Measurements from ENCODE around the gene PNO1. TPM values are rescaled to one million over a fixed set of nuclear protein-coding genes. Genes with fewer than 3 reads are reported as not detected.
"Not testable (repeated sequence)": the region's sequence is repeated elsewhere in the genome, so short reads cannot be mapped to it uniquely, and the experiment has no call there.

PNO1 gene
- total RNA-seq = 10 to 100 TPM in 1 of 2 donors, 1 to 10 TPM in 1; 7.5 to 15.6 TPM
- long read RNA-seq, transcript PNO1-201 (7 exons, 2,286 nt) = major isoform, 28 of 30 reads
- long read RNA-seq, partial matches to known transcripts = 1 of 30 reads
- long read RNA-seq, other reads (novel, unspliced or antisense) = 1 of 30 reads

- peak; percentile 95 for DNase-seq
- intact Hi-C loops (cut with DNase I) = no loop called here
Measured at GRCh38 chr2:68157402-68158133, at the start of gene PNO1. TSS of gene PNO1 (plus strand) at chr2:68157888. CDS start at chr2:68157935, 47 bp downstream.

GRCh38 chr2:68108120-68108519 is 49.6 kb upstream of the PNO1 start:
- DNase-seq = no peak
- intact Hi-C loops (cut with DNase I) = no loop called here
- ATAC-seq = no peak

More at GRCh38 chr2:68157402-68158133, at the start of gene PNO1:
- ATAC-seq = peak; percentile 98 to 99

- intact Hi-C loops (cut with DNase I) = no loop called here
- DNase-seq (no peak), ATAC-seq (no peak)
Measured at GRCh38 chr2:68110102-68110501, 47.6 kb upstream of the PNO1 start.

- DNase-seq (no peak), ATAC-seq (no peak)
- intact Hi-C loops (cut with DNase I) = no loop called here
Measured at GRCh38 chr2:68115965-68116364, 41.7 kb upstream of the PNO1 start.

GRCh38 chr2:68117922-68118321 is 39.8 kb upstream of the PNO1 start:
- intact Hi-C loops (cut with DNase I); DNase-seq; ATAC-seq: not testable (repeated sequence)

- intact Hi-C loops (cut with DNase I) = no loop called here
- no peak for DNase-seq
Measured at GRCh38 chr2:68118816-68119215, 38.9 kb upstream of the PNO1 start.

GRCh38 chr2:68119504-68119903 is 38.2 kb upstream of the PNO1 start:
- no peak for ATAC-seq

More at GRCh38 chr2:68118816-68119215, 38.9 kb upstream of the PNO1 start:
- no peak for ATAC-seq

GRCh38 chr2:68121873-68122679 is 35.6 kb upstream of the PNO1 start:
- DNase-seq (peak; percentile 89), ATAC-seq (peak; percentile 74 to 77)
- intact Hi-C loops (cut with DNase I) = loop anchor here in 1 of 2 donors (2.0 to 5.0 kb wide), 2 partner anchors 161 to 320 kb away; no protein-coding TSS in a partner anchor

More at GRCh38 chr2:68119504-68119903, 38.2 kb upstream of the PNO1 start:
- intact Hi-C loops (cut with DNase I) = no loop called here
- DNase-seq = no peak

GRCh38 chr2:68122680-68122964 is 35.1 kb upstream of the PNO1 start:
- intact Hi-C loops (cut with DNase I) = loop anchor here in 1 of 2 donors (2.0 to 5.0 kb wide), 2 partner anchors 160 to 320 kb away; no protein-coding TSS in a partner anchor

GRCh38 chr2:68124321-68124720 is 33.4 kb upstream of the PNO1 start:
- DNase-seq = no peak
- ATAC-seq = no peak
- intact Hi-C loops (cut with DNase I) = loop anchor here in 1 of 2 donors (5.0 kb wide), 1 partner anchor 318 kb away; no protein-coding TSS in a partner anchor

More at GRCh38 chr2:68122680-68122964, 35.1 kb upstream of the PNO1 start:
- no peak for DNase-seq
- ATAC-seq = no peak

- DNase-seq = no peak
- no peak for ATAC-seq
- intact Hi-C loops (cut with DNase I) = no loop called here
Measured at GRCh38 chr2:68125821-68126220, 31.9 kb upstream of the PNO1 start.

- intact Hi-C loops (cut with DNase I) = no loop called here
- ATAC-seq = no peak
- DNase-seq = no peak
Measured at GRCh38 chr2:68126561-68126960, 31.1 kb upstream of the PNO1 start.

- intact Hi-C loops (cut with DNase I) = no loop called here
- DNase-seq = no peak
- no peak for ATAC-seq
Measured at GRCh38 chr2:68127358-68128242, 30.1 kb upstream of the PNO1 start.

GRCh38 chr2:68134120-68134519 is 23.6 kb upstream of the PNO1 start:
- DNase-seq (no peak), ATAC-seq (no peak)
- intact Hi-C loops (cut with DNase I) = no loop called here

GRCh38 chr2:68134554-68134953 is 23.1 kb upstream of the PNO1 start:
- DNase-seq (no peak), ATAC-seq (no peak)
- intact Hi-C loops (cut with DNase I) = no loop called here

GRCh38 chr2:68135448-68136320 is 22.0 kb upstream of the PNO1 start:
- ATAC-seq = no peak
- DNase-seq = no peak
- intact Hi-C loops (cut with DNase I) = no loop called here

GRCh38 chr2:68141875-68142274 is 15.8 kb upstream of the PNO1 start:
- no peak for DNase-seq
- intact Hi-C loops (cut with DNase I) = no loop called here
- ATAC-seq = no peak

- ATAC-seq = no peak
- intact Hi-C loops (cut with DNase I) = no loop called here
Measured at GRCh38 chr2:68151037-68151436, 6.7 kb upstream of the PNO1 start.

More at GRCh38 chr2:68151037-68151436, 6.7 kb upstream of the PNO1 start:
- DNase-seq = no peak

Data from left cardiac atrium (tissue), 4 donors.